HepG2 (cell line): ENCODE measurements around the gene CIROP. TPM values are rescaled to one million over a fixed set of nuclear protein-coding genes. Genes with fewer than 3 reads are reported as not detected.

Experiments used
- CHD2 ChIP-seq: IDR thresholded peaks from 2 replicates; pipeline ENCODE4 v1.6.1; 2011; ENCODE audit warnings: low read depth, low read length, improper control_type of control experiment
- CREB1 ChIP-seq, 2 experiments: fragments of 450-650 bp in 1 of 2; IDR thresholded peaks; 2 replicates each; pipeline ENCODE4 v1.6.1; 2016 to 2017; ENCODE audit warnings: control low read depth in 1 of 2, mild to moderate bottlenecking in 1 of 2, missing compliant biosample characterization in 1 of 2, missing genetic modification characterization in 1 of 2
- CREM ChIP-seq, 2 experiments: sonication (generic) in 1 of 2; formaldehyde crosslinking in 1 of 2; IDR thresholded peaks; 2 replicates each; pipeline versions ENCODE4 v1.4.0 to v1.6.1; 2016 to 2020; ENCODE audit warnings: antibody characterized with exemption in 1 of 2, mild to moderate bottlenecking in 1 of 2, missing genetic modification reagents in 1 of 2
- FOXM1 ChIP-seq: sonication (generic); formaldehyde crosslinking; IDR thresholded peaks from 2 replicates; pipeline ENCODE4 v1.5.0; 2020; ENCODE audit warnings: missing genetic modification reagents
- FOXO4 ChIP-seq: sonication (generic); formaldehyde crosslinking; conservative IDR thresholded peaks from 2 replicates; pipeline ENCODE4 v1.8.1; 2023; ENCODE audit warnings: missing genetic modification reagents
- HNF1B ChIP-seq: sonication (generic); formaldehyde crosslinking; IDR thresholded peaks from 2 replicates; pipeline ENCODE4 v1.5.1; 2020; ENCODE audit warnings: mild to moderate bottlenecking, moderate library complexity, missing genetic modification reagents
- USF2 ChIP-seq, 2 experiments: sonication (generic) in 1 of 2; formaldehyde crosslinking in 1 of 2; IDR thresholded peaks; 2 replicates each; pipeline versions ENCODE4 v1.5.1 to v1.6.1; 2011 to 2020; ENCODE audit warnings: borderline replicate concordance in 1 of 2, low read depth in 1 of 2, low read length in 1 of 2, mild to moderate bottlenecking in 1 of 2, missing genetic modification reagents in 1 of 2, moderate library complexity in 1 of 2
- ZBTB33 ChIP-seq: sonication (generic); formaldehyde crosslinking; IDR thresholded peaks from 2 replicates; pipeline ENCODE4 v1.4.0; 2020; ENCODE audit warnings: missing genetic modification reagents
- ZFP36 ChIP-seq: fragments of 150-350 bp; IDR thresholded peaks from 2 replicates; pipeline ENCODE4 v1.6.1; 2018; ENCODE audit warnings: borderline replicate concordance, low read length, low read depth; ENCODE audit not compliant: partially characterized antibody
- ZNF264 ChIP-seq: sonication (generic); formaldehyde crosslinking; IDR thresholded peaks from 2 replicates; pipeline ENCODE4 v1.4.0; 2020; ENCODE audit warnings: missing genetic modification reagents
- ZNF326 ChIP-seq: sonication (generic); formaldehyde crosslinking; IDR thresholded peaks from 2 replicates; pipeline ENCODE4 v1.4.0; 2020; ENCODE audit warnings: missing genetic modification reagents, borderline replicate concordance
- ZNF382 ChIP-seq: sonication (generic); formaldehyde crosslinking; IDR thresholded peaks from 2 replicates; pipeline ENCODE4 v1.5.0; 2020; ENCODE audit warnings: missing genetic modification reagents, mild to moderate bottlenecking, borderline replicate concordance
- ZNF460 ChIP-seq: sonication (generic); formaldehyde crosslinking; IDR thresholded peaks from 2 replicates; pipeline ENCODE4 v1.5.1; 2020; ENCODE audit warnings: missing genetic modification reagents, mild to moderate bottlenecking, borderline replicate concordance
- ZNF691 ChIP-seq: sonication (generic); formaldehyde crosslinking; IDR thresholded peaks from 2 replicates; pipeline ENCODE4 v1.4.0; 2020; ENCODE audit warnings: missing genetic modification reagents, low read depth, mild to moderate bottlenecking, borderline replicate concordance
- polyA plus RNA-seq, 8 experiments: library from polyadenylated mRNA; depleted of rRNA in 3 of 8; stranded (reverse) in 7 of 8; unstranded in 1 of 8; fragments of >200 nt; fragmentation: Illumina TruSeq in 4 of 8; extraction: Trizol in 4 of 8; gene quantifications; 2 replicates each; pipeline versions ENCODE4 v1.2.1 to v1.2.3, GENCODE V29; 2011 to 2016; ENCODE audit warnings: low read depth in 4 of 8, missing spikeins in 1 of 8, mixed read lengths in 1 of 8; ENCODE audit not compliant: insufficient read depth in 1 of 8
- total RNA-seq, 5 experiments: library from RNA; depleted of rRNA; stranded (reverse); fragments of >200 nt; fragmentation: Illumina TruSeq; extraction: Trizol; gene quantifications; 2 replicates each; pipeline ENCODE4 v1.2.3, GENCODE V29; 2016; ENCODE audit warnings: low read depth in 1 of 5

Gene CIROP
- total and polyA plus RNA-seq, 2 of the 13 experiments (the other 11 are each of a cell fraction or from before 2014, with no cell fraction given): 0.07 TPM; not detected in 1

- TF ChIP-seq ZBTB33 (CRISPR knock-in tag) (peak; percentile 76), FOXO4 (CRISPR knock-in tag) (no peak), ZNF326 (CRISPR knock-in tag) (no peak), ZNF264 (no peak), ZNF382 (CRISPR knock-in tag) (no peak), CREB1 (IDR thresholded peaks at IDR 0.05) (no peak), CREB1 (CRISPR knock-in tag; IDR thresholded peaks at IDR 0.05) (no peak), FOXM1 (CRISPR knock-in tag) (no peak), ZNF691 (CRISPR knock-in tag) (peak; percentile 91; the same call in 1 of the 2 replicates), HNF1B (CRISPR knock-in tag) (peak; percentile 94), ZFP36 (peak; percentile 48), ZNF460 (CRISPR knock-in tag) (no peak; the same call in 1 of the 2 replicates), USF2 (IDR thresholded peaks at IDR 0.05; ENCODE audit: low read depth, low read length) (no peak), USF2 (CRISPR knock-in tag; IDR thresholded peaks at IDR 0.05; ENCODE audit: borderline replicate concordance) (0 out of 2 replicates have a peak, but pooled peaks have one; percentile 28), CHD2 (no peak), CREM (IDR thresholded peaks at IDR 0.05) (no peak), CREM (CRISPR knock-in tag; IDR thresholded peaks at IDR 0.05) (no peak)
Measured at GRCh38 chr14:23057757-23058653, 46.8 kb downstream of the CIROP start (continued).
